Frontal cortex (tissue), 4 donors: Measurements from ENCODE around the gene BCAR3. TPM values are rescaled to one million over a fixed set of nuclear protein-coding genes. Genes with fewer than 3 reads are reported as not detected.
"Not testable (repeated sequence)": the region's sequence is repeated elsewhere in the genome, so short reads cannot be mapped to it uniquely, and the experiment has no call there.

Source experiments
- DNase-seq, 2 donors: peaks; one replicate each; pipeline ENCODE4 v3.0.0; 2012; ENCODE audit warnings: low spot score in 2 of 2
- FAIRE-seq: peaks from 2 replicates; lab custom pipeline; 2012; peaks lifted over from hg19 to GRCh38; lab: Jason Lieb, UNC
- total RNA-seq: library from RNA; depleted of rRNA; stranded (reverse); fragments of >200 nt; gene quantifications from one replicate; pipeline ENCODE4 v1.2.3, GENCODE V29; 2014
- donor health status: control.
- donor health status: control.
- donor health status: control.

Gene BCAR3
- total RNA-seq, 1 donor from 2014 or later = 4.1 TPM

GRCh38 chr1:93605026-93605568 is 76.5 kb downstream of the BCAR3 start:
- DNase-seq (no peak), FAIRE-seq (no peak)

- no peak for DNase-seq
- FAIRE-seq = no peak
Observed at GRCh38 chr1:93604411-93604810, 77.2 kb downstream of the BCAR3 start.

- no peak for FAIRE-seq
- DNase-seq = no peak
Observed at GRCh38 chr1:93603601-93604000, 78.0 kb downstream of the BCAR3 start.

GRCh38 chr1:93603106-93603505 is 78.5 kb downstream of the BCAR3 start:
- no peak for DNase-seq
- no peak for FAIRE-seq

GRCh38 chr1:93602101-93602500 is 79.5 kb downstream of the BCAR3 start:
- no peak for DNase-seq
- FAIRE-seq = no peak

- DNase-seq (no peak), FAIRE-seq (no peak)
Observed at GRCh38 chr1:93601686-93602085, 80.0 kb downstream of the BCAR3 start.

GRCh38 chr1:93600663-93601062 is 81.0 kb downstream of the BCAR3 start:
- DNase-seq (no peak), FAIRE-seq (no peak)

GRCh38 chr1:93599479-93599878 is 82.2 kb downstream of the BCAR3 start:
- DNase-seq (no peak), FAIRE-seq (no peak)

- DNase-seq = no peak
- no peak for FAIRE-seq
Observed at GRCh38 chr1:93598861-93599439, 82.7 kb downstream of the BCAR3 start.

- no peak for DNase-seq
Observed at GRCh38 chr1:93598396-93598795, 83.2 kb downstream of the BCAR3 start.

GRCh38 chr1:93597709-93598108 is 83.9 kb downstream of the BCAR3 start:
- DNase-seq (no peak), FAIRE-seq (no peak)

More at GRCh38 chr1:93598396-93598795, 83.2 kb downstream of the BCAR3 start:
- no peak for FAIRE-seq

- no peak for FAIRE-seq
- no peak for DNase-seq
Observed at GRCh38 chr1:93596329-93597089, 85.1 kb downstream of the BCAR3 start.

GRCh38 chr1:93595743-93596142 is 85.9 kb downstream of the BCAR3 start:
- no peak for FAIRE-seq

GRCh38 chr1:93595266-93595665 is 86.4 kb downstream of the BCAR3 start:
- no peak for DNase-seq
- no peak for FAIRE-seq

More at GRCh38 chr1:93595743-93596142, 85.9 kb downstream of the BCAR3 start:
- DNase-seq = no peak

- DNase-seq (no peak), FAIRE-seq (no peak)
Observed at GRCh38 chr1:93594603-93594880, 87.1 kb downstream of the BCAR3 start.

- no peak for FAIRE-seq
Observed at GRCh38 chr1:93593854-93594602, 87.6 kb downstream of the BCAR3 start.

GRCh38 chr1:93592551-93592949 is 89.1 kb downstream of the BCAR3 start:
- FAIRE-seq (no peak), DNase-seq (no peak)

More at GRCh38 chr1:93593854-93594602, 87.6 kb downstream of the BCAR3 start:
- DNase-seq = no peak

- no peak for FAIRE-seq
- no peak for DNase-seq
Observed at GRCh38 chr1:93591676-93592550, 89.7 kb downstream of the BCAR3 start.

GRCh38 chr1:93591291-93591675 is 90.4 kb downstream of the BCAR3 start:
- DNase-seq, FAIRE-seq: not testable (repeated sequence)

GRCh38 chr1:93588955-93589354 is 92.7 kb downstream of the BCAR3 start:
- FAIRE-seq = no peak
- no peak for DNase-seq
